ENCODE data around the gene PRPF6.

The PRPF6 gene, protein sequence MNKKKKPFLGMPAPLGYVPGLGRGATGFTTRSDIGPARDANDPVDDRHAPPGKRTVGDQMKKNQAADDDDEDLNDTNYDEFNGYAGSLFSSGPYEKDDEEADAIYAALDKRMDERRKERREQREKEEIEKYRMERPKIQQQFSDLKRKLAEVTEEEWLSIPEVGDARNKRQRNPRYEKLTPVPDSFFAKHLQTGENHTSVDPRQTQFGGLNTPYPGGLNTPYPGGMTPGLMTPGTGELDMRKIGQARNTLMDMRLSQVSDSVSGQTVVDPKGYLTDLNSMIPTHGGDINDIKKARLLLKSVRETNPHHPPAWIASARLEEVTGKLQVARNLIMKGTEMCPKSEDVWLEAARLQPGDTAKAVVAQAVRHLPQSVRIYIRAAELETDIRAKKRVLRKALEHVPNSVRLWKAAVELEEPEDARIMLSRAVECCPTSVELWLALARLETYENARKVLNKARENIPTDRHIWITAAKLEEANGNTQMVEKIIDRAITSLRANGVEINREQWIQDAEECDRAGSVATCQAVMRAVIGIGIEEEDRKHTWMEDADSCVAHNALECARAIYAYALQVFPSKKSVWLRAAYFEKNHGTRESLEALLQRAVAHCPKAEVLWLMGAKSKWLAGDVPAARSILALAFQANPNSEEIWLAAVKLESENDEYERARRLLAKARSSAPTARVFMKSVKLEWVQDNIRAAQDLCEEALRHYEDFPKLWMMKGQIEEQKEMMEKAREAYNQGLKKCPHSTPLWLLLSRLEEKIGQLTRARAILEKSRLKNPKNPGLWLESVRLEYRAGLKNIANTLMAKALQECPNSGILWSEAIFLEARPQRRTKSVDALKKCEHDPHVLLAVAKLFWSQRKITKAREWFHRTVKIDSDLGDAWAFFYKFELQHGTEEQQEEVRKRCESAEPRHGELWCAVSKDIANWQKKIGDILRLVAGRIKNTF

DNA sequence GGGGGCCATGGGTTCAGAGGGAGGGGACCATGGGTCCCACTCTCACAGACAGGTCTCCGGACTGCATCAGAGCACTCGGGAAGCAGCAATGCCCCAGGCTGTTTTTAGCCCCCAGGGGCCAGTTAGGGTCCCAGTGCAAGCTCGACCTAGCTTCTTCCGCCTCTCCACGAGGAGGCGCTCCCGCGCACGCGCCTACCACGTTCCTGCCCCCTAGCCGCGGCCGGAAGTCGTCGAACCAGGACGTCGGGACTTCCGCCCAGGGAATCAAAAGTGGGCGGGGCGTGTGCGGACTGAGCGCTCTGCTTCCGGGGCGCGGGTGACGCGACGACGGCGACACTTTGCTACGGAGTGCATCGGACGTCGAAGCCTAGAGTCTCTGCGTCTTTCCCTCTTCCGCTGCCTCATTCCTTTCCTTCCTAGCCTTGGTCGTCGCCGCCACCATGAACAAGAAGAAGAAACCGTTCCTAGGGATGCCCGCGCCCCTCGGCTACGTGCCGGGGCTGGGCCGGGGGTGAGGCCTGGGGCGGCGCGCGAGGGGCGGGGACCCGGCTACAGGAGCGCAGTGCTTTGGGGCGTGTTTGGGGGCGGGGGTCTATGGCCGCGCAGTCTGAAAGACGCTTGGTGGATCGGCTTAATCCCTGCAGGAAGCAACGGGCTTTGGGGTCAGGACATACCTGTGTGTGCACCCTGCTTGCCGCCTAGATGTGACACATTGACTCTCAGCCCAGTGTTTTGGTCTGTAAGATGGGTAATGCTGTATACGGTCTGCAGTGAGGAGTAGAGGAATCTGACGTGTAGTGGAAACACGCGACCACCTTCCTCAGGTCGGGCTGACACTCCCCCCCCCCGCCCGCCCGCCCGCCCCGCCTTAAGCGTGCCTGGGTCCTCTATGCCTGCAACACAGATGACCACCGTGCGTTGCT lies at the start of gene PRPF6:
Gene PRPF6, plus strand, starts transcription at position 327 of the 923 bp plus-strand sequence. Its CDS starts 114 bp downstream, at position 441.
- peak; percentile 96 to 98 for DNase-seq

DNA sequence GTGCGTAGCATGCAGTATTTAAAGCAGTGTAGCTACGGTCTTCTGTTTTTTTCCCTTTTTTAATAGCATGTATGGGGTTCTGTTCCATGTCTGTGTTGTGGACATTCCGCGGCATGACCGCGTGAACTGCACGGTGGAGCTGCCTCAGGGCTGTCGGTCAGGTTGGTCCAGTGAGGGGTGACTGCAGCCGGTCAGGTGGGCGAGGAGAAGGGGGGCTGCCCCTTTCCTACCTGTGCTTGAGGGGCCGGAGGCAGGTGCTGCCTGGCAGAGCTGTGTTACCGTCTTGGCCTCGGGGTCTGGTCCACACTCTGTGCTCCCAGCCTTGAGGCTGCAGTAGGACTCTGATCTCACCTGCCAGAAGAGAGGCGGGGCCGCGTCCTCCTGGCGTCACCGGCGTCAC lies 49.2 kb upstream of the PRPF6 start:
- no peak for DNase-seq

DNA sequence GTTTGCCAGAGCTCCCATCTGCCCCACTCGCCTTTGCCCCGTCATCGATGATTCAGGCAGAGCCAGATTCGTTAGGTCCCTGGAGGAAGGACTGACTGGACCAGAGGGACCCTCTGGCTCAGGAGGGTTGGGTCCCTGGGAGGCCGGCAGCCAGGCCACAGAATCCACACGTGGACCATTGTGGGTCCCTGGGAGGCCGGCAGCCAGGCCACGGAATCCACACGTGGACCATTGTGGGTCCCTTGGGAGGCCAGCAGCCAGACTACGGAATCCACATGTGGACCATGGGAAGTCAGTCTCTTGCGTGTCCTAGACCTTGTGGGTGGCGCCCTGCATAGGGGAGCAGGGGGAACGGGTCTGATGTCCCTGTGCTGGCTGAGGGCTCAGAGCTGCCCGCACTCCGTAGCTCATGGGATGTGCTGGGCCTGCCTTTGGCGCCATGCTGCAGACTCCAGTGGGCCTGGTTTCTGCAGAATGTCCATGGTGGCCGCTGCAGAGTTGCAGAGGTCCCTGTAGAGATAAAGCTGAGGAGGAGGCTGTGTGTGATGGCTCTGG lies 48.2 kb upstream of the PRPF6 start:
- no peak for DNase-seq

DNA sequence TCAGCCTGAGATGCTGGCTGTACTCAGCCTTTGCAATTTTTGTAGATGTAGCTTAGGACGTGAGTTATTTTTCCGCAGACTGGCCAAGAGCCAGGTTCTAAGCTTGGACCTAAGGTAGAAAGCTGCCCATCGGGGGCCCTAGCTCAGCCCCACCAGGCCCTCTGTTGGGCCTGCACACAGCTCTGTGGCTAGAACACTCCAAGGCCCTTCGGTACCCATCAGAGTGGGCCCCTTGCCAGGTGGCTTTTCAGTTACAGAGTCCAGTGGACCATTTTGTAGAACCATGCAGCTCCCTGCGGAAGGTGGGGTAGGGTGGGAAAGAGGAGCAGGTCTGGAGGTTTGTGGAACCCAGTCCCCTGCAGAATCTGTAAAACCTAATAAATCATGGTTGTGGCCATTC lies 47.3 kb upstream of the PRPF6 start:
- DNase-seq: no peak

DNA sequence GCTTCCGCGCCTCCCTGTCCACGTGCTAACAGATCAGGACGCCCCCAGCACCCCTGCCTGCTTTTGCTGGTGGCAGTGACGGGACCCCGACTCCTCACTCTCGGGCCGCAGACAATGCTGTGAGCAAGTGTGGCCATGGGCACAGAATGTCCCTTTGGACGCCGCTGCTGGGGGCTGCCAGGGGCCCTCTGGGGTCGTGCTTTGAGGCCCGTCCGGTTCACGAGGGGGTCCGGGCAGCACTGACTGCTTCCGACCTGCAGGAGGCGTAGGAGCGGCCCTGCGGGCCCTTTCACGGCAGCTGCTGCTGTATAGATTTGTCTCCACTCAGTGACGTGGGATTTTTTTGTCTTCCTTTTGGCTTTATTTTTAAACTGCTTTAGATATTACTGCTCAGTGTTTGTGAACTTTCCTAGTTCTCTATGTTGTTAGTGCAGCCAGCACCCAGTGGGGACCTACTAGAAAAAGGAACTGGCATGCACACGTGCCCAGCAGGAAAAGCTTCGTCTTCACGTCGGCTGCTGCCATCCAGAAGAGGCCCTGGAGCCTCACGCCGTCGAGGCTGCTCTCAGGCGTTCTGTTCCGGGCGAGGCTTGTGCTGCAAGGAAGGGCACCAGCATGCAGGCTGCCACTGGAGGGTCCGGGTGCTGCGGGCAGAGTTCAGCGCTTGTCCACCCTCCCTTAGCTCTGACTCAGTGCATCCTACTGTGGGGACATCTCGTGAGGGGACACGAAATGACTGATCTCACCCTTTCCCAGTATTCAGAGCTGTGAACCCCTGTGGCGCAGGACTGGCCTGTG lies 46.5 kb upstream of the PRPF6 start:
- DNase-seq: no peak

DNA sequence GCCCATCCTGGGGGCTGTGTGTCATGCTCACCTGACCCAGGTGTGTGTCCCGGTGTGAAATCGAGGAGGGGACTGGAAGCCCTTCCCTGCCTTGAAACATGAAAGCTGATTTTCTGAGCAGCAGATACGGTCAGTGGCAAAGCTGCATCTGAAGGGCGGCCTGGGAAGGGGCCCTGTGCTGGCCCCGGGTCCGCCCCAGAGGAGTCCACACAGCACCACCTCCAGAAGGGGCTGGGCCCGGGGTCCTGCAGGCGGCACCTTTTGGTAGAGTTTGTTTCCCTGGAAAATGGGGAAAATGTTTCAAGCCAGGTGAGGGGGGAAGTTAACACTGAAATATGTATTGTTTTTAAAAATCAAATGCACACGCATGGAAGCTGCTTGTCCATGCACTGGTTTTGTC lies 45.5 kb upstream of the PRPF6 start:
- no peak for DNase-seq

DNA sequence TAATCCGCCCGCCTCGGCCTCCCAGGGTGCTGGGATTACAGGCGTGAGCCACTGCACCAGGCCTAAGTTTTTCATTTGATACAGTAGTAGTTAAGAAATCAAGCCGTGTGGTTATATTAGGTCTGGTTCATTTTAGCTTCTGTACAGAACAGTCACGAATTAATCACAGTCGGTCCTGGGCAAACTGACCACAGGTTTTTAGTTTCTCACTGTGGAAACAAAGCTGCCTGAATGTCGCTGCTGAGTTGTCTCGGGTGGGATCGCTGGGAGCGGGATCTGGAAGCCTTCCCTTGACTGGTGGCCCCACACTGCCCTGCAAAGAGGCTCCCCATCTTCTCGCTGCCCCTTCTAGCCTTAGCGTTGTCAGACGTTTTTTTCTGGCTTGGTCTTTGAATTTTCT lies 43.3 kb upstream of the PRPF6 start:
- DNase-seq: no peak

DNA sequence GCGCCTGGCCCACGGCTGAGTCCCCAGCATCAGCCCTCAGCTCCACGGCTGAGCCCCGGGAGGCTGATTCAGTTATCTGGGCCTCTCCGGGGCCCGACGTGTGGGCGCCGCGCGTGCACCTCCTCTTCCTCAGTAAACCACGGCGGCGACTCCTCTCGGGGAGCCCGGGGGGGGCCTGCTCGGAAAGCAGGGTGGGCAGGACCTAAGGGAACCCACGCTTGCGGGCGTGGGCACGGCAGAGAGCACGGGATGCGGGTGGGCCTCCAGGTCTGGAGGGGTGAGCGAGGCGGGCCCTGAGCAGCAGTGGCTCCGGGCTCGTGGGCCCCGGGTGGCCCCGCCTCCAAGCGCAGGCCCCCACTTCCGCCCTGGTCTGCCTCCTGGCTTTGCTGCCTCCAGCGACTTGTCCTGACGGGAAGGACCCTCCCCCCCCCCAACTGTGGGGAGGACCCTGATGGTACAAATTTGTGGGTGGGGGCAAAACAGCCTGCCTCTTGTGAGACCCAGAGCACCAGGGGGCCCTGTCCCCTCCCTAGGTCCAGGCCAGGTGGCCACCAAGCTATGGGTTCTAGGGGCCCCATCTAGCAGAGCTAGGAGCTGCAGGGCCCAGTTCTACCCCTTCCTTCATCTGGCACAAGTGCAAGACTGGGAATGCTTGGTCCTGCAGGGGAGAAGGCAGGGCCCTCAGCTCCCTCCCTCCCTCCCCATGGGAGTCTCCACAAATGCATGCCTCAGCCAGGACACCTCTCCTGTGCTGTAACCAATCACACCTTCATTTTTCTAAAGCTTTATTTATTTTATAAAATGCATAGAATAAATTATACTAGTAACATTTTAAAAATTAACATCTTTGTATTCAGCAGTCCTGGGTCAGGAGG lies 41.6 kb upstream of the PRPF6 start:
- DNase-seq: no peak

DNA sequence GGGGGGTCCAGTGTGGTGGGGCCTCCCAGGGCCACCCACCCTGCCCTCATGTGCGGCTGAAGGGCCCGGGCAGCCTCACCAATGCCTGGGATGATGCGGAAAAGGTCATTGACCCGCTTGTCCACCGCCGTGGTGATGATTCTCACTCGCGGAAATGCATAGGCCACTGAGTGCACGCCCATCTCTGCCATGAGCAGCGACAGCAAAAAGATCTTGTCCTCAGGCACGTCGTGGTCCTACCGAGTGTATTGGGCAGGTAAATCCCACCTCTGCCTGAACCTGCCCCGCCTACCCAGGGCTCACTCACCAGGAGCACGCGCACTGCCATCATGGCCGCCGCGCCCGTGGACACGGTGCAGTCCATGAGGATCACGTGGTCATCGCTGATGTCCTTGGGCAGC lies 40.9 kb upstream of the PRPF6 start:
- no peak for DNase-seq

DNA sequence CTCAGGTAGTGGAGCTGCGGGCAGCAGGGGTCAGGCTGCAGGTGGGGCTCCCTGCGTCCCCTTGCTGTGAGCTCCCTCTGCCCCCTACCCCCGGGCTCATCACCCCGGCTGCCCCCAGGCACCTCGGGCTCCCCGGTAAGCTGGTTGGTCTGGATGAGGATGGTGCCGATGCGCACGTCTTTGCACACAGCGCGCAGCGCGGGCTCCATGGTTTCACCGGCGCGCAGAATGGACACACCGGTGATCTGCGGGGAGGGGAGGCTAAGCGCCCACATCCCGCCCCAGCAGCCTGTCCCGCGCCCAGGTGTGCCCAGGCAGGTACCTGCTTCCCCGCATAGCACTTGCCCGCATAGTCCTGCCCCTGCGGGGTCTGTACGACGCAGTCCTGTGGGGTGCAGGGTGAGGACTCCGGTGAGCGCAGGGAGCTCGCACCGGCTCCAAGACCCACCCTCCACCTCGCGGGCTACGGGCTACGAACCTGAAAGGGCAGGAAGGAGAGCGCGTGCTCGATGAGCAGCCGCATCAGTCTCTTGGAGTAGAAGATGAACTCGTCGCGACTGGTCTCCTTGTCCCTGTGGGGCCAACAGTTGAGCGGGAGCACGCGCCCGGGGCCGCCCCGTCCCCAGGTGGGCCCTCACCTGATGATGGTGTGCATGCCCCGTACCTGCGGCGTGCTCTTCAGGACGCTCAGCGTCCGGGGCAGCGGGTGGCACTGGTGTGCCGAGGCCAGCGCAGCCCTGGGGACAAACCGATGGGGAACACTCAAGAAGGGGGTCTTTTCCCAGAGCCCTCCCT lies 40.3 kb upstream of the PRPF6 start:
- DNase-seq: no peak

DNA sequence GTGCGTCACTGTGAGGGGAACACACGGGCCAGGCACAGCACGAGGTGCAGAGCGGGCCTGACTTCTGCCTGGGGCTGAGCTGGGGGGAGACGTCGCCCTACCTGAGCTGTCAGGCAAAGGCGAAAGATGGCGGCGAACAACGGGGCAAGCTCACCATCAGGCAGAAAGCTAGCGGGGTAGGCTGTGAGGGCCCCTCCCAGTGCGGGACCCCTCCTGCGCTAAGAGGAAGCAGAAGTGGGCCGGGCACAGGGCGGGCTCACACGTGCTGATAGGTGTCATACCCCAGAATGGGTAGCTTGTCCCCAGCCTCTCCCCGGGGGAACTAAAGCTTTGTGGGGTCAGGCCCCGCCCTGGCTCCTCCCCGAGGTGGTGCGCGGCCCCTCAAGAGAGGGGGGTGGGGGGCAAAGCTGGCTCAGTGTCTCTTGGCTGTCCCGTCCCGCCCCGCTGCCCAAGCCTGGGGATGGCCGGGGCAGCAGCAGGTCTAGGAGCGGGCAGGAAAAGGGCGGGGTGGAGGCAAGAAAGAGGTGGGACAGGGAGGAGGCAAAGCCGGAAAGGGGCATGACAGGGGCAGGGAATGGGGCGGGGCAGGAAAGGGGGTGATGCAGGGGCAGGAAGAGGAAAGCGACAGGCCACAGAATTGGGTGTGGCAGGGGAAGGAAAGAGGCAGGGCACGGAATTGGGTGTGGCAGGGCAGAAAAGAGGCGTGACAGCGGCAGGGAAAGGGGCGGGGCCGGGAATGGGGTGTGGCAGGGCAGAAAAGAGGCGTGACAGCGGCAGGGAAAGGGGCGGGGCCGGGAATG lies 39.5 kb upstream of the PRPF6 start:
- DNase-seq: peak in 1 of 2 experiments; percentile 18

DNA sequence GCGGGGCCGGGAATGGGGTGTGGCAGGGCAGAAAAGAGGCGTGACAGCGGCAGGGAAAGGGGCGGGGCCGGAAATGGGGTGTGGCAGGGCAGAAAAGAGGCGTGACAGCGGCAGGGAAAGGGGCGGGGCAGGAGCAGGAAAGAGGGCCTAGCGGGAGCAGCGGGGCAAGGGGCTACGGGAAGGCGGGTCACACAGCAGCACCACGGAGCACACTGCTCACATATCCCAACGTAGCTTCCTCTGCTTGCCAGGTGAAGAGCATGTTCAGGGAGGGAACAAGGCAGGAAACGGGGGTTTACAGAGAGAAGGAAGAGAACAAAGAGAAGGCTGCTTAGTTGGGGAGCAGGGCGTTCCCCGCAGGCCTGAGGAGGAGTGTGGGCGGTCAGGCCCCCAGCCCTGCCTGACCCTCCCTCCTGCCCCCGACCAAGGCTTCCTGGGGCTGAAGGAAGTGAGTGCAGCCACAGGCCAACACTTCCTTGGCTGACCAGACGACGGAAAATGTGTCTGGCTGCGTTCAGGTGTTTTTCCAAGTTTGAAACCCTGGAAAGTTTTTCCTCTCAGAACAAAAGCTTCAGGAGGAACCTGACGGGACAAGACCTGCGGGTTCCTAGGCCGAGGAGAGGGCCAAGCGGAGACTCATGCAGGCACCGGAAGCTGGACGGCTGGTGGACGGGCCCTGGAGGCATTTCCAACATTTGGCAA lies 38.5 kb upstream of the PRPF6 start:
- no peak for DNase-seq

DNA sequence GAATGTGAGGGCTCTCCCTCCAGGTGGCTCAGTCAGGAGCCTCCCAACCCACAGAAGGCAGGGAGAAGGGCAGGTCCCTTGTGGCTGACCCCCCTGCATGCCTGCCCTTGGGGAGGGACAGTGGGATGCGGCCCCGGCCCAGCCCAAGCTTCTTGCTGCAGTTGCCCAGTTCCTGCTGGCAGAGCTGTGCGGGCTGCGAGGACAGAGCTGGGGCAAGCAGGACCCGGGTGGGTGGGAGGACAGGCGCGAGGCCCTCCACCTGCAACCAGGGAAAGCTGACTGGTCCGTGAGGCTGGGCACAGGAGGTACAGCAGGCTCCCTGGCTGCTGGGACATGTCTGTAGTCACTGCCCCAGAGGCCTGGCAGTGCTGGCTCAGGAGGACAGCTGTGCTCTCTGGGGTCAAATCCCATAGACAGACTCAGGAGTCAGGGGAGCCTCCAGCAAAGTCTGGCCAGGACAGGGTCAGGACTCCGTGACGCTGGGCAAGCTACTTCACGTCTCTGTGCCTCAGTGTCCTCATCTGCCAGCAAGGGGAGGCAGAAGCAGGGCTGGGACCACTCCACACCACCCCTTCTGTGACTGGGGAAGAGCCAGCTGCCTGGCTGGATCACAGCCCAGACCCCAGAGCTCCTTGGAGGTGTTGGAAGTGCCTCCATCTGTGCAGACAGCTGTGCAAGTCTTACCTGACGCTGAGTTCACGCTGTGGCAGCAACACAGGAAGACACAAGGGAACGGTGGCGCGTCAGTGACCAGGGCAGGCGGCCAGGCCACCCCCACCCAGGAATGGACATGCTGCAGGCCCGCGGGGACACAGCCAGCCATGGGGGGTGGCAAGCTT lies 37.7 kb upstream of the PRPF6 start:
- no peak for DNase-seq

DNA sequence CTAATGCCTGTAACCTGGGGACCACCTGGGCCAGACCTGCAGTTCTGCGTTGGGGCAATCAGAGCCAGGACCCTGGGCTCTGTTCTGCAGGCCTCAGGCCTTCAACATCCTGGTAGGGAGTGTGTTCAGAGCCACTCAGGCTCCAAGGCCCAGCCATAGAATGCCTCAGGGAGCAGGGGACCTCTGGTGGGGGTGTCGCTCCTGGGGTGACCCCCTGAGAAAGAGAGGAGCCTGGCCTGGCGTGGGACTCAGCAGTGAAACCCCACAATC lies 37.2 kb upstream of the PRPF6 start:
- no peak for DNase-seq

DNA sequence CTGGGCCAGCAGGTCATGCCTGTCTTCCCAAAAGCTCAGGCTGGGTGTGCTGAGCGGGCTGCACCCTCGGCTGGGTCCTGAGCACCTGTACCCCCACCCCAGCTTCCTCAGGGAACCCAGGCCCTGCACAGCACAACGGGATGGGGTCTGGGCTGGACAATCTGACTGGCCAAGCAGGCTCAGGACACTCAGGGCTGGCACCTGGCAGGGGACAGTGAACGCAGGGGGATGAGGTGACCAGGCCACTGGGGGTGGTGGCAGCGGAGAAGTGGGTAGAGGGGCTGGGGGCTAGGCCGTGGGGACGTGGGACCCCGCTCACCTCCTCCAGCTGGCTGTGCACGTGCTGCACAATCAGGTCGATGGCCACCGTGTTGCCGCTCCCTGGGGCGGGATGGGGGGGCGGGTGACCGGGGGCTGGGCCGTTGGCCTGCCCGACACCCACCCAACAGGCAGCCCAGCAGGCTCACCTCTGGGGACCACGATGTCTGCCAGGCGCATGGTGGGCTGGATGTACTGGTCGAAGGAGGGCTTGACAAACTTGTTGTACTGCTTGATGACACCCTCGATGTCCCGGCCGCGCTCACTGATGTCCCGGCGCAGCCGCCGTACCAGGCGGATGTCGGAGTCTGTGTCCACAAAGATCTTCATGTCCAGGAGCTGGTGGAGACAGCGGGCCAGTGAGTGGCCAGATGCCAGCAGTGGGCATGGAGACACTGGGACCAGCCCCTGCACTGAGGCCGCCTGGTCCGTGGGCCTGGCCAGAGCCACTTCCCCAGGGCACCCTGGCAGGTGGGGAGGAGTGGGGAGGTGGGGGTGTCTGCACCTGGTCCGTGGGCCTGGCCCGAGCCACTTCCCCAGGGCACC lies 36.6 kb upstream of the PRPF6 start:
- DNase-seq: no peak

DNA sequence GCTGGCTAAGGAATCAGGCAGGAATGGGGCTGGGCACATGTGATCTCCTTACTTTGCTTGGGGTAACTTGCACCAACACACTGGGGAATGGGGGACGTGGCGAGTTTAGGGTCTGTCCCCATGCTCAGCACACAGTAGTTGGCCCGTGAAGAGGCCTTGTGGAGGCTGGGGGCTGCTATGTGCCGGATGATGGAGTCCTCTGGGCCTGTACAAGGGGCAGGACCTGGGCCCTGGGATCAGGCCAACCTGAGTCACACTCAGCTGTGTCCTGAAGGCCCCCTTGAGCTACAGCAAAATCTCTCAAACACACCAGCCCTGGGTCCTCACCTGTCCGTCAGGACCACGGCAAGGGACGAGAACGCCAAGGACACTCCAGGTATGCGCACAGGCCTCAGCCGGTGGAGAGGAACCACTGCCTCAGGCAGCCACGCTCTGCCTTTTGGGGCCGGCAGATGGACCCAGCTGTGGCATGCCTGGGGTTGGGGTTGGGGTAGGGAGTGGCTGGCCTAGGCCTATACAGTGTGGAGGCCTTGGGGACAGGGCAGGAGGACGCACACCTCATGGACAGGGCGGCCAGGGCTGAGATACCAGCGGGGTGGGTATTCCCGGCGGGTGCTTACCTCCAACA lies 35.8 kb upstream of the PRPF6 start:
- DNase-seq: no peak
